Superior temporal gyrus (tissue), 1 donor: Measurements from ENCODE around the gene KCNF1.

Source experiments
- DNase-seq: peaks from one replicate; pipeline ENCODE4 v3.0.0-alpha.2; 2016; ENCODE audit errors: extremely low spot score

Gene KCNF1

GRCh38 chr2:10901160-10901939 lies 10.4 kb upstream of the KCNF1 start:
- no peak for DNase-seq

GRCh38 chr2:10903861-10904210 lies 7.9 kb upstream of the KCNF1 start:
- DNase-seq: no peak

GRCh38 chr2:10904455-10904854 lies 7.3 kb upstream of the KCNF1 start:
- no peak for DNase-seq

- no peak for DNase-seq
These were observed 6.5 kb upstream of the KCNF1 start for GRCh38 chr2:10905006-10905861.

- DNase-seq: no peak
These were observed 5.9 kb upstream of the KCNF1 start for GRCh38 chr2:10905862-10906143.

GRCh38 chr2:10906926-10907625 lies 4.7 kb upstream of the KCNF1 start:
- no peak for DNase-seq

- DNase-seq: no peak
These were observed 3.5 kb upstream of the KCNF1 start for GRCh38 chr2:10908195-10908594.

GRCh38 chr2:10909050-10909995 lies 2.4 kb upstream of the KCNF1 start:
- DNase-seq: no peak

- no peak for DNase-seq
These were observed 1.8 kb upstream of the KCNF1 start for GRCh38 chr2:10909996-10910341.

- DNase-seq: no peak
These were observed 1.1 kb upstream of the KCNF1 start for GRCh38 chr2:10910625-10911024.

GRCh38 chr2:10912076-10912731 lies 470 bp downstream of the KCNF1 start:
- no peak for DNase-seq

- DNase-seq: no peak
These were observed 1.2 kb downstream of the KCNF1 start for GRCh38 chr2:10912796-10913455.

- no peak for DNase-seq
These were observed 2.0 kb downstream of the KCNF1 start for GRCh38 chr2:10913501-10914271.

GRCh38 chr2:10914272-10914693 lies 2.5 kb downstream of the KCNF1 start:
- no peak for DNase-seq

- no peak for DNase-seq
These were observed 3.5 kb downstream of the KCNF1 start for GRCh38 chr2:10915236-10915635.

- DNase-seq: no peak
These were observed 4.1 kb downstream of the KCNF1 start for GRCh38 chr2:10915731-10916276.

GRCh38 chr2:10916953-10917352 lies 5.2 kb downstream of the KCNF1 start:
- DNase-seq: no peak

GRCh38 chr2:10917927-10918326 lies 6.2 kb downstream of the KCNF1 start:
- DNase-seq: no peak

- DNase-seq: no peak
These were observed 7.1 kb downstream of the KCNF1 start for GRCh38 chr2:10918661-10919409.
